ENCODE results near the gene C11orf21.
"Not testable (repeated sequence)": the region's sequence is repeated elsewhere in the genome, so short reads cannot be mapped to it uniquely, and the experiment has no call there.

The C11orf21 gene

GRCh38 chr11:2297623-2298030, 4.1 kb downstream of the C11orf21 start:
- no peak for DNase-seq (ENCODE audit: low read depth in 1 of 2, low spot score in 1 of 2)

GRCh38 chr11:2296913-2297622, 4.7 kb downstream of the C11orf21 start:
- DNase-seq (ENCODE audit: low read depth in 1 of 2, low spot score in 1 of 2), result no peak

- no peak for DNase-seq (ENCODE audit: low read depth in 1 of 2, low spot score in 1 of 2)
Measured at GRCh38 chr11:2295971-2296912, 5.5 kb downstream of the C11orf21 start.

DNA sequence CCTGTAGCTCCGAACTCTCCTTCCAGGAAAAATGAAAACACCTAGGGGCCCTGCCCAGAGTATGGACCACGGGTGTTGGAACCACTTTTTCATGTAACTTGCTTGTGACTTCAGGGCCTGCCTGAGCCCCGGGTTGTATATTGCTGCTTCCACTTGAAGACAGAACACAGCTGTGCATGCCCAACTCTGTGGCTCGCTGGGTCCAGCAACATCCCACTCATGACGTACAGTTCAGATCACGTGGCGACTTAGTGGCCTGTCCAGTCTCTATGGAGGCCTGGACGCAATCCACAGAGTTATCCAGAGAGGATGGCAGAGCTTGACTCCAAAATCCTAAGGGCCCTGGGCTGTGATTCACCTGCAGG, 6.8 kb downstream of the C11orf21 start:
- DNase-seq (ENCODE audit: low read depth in 1 of 2, low spot score in 1 of 2), result no peak

DNA sequence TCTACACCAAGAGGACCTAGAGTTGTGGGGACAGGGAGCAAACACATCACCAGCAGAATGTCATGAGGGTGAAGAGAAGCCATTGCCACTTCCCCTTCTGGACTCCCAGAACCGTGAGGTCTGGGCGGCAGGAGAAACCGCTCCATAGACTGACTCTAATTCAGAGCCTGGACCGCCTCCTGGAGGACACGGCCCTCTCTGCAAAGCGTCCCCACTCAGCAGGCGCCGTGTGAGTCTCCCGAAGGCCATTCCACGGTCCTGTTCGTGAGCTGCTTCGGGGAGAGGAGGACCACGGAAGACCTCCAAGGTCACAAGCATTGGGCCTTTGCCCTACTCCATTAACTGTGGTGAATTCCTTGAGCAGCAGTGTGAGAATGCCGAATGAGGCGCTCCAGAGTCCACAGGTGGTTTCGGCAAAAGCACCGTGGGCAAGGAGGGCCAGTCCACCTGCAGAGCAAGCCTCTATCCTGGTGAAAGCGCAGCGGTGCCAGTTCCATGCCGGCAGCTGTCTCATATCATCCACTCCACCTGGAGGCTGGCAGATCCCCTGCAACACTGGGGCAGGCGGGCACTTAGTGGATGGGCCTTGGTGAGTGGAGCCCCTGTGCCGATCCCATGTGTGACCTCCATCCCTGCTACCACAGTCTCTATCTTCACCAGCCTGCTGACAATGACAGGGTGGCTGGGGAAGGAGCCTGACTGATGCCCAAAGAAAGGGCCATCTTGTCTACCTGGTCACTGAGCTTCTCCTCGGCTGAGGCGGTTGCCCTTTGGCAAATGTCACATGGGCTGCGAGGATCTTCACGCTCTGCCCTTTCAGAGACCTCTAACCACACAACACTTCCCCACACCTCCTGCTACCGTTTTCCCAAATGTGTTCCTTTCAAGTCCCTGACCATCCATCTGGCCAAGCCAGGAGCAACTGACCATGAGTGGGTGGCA, 7.5 kb downstream of the C11orf21 start:
- DNase-seq (ENCODE audit: low read depth in 1 of 2, low spot score in 1 of 2), result no peak

GRCh38 chr11:2293531-2293971, 8.2 kb downstream of the C11orf21 start:
- DNase-seq (ENCODE audit: low read depth in 1 of 2, low spot score in 1 of 2), result no peak

- DNase-seq (ENCODE audit: low read depth in 1 of 2, low spot score in 1 of 2), result no peak
Measured at GRCh38 chr11:2290351-2290841, 11.3 kb downstream of the C11orf21 start.

DNA sequence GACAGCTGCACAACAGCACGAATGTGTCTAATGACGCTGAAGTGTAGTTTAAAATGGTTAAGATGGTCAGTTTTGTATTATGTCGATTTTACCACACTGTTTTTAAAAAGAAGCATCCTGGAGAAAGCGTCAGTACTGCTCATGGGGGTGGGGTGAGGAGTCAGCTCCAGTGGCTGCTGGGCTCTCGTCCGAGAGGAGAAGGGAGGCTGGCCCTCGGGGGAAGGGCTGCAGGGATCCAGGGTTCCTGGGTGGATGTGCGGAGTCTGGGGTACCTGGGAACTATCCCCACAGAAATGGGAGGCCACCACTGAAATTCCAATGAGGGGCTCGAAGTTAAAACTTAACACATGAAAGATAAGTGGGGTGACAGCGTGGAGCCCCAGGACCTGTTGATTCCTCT, 11.9 kb downstream of the C11orf21 start:
- DNase-seq (ENCODE audit: low read depth in 1 of 2, low spot score in 1 of 2), result no peak

DNA sequence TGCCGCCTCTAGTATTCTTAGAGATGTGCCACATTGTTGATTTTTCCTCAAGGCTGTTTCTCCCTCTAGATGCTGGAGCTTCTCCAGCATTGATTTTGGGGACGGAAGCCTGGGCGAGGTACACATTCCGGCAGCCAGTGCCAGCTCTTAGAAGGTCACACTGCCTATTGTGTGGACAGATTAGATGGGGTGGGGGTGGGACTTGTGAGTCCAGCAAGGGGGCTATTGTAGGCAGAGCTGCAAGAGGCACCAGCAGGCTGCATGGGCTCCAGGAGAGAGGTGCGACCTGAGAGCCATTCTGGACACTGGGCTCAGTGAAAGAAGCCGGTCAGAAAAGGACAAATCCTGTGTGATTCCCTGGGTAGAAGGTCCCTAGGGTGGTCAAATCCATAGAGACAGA, 12.4 kb downstream of the C11orf21 start:
- DNase-seq (ENCODE audit: low read depth in 1 of 2, low spot score in 1 of 2), result no peak

DNA sequence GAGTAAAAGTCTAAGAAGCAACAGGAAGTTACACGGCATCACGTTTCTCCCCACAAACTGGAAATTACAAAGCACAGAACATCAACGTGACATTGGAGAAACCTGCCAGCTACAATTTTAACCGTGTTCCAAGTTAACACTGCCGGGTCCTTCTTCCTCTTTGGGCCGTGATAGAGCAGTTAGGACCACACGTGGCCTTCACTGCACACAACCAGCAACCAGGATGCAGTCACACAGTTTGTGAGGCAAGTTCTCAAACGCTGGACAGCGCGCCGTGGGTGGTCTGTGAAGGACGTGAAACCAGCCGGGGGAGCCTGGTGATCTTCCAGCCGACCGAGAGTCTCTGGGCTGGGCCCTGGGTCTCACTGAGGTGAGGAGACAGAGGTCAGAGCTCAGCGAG, 14.6 kb downstream of the C11orf21 start:
- DNase-seq (ENCODE audit: low read depth in 1 of 2, low spot score in 1 of 2), result no peak

DNA sequence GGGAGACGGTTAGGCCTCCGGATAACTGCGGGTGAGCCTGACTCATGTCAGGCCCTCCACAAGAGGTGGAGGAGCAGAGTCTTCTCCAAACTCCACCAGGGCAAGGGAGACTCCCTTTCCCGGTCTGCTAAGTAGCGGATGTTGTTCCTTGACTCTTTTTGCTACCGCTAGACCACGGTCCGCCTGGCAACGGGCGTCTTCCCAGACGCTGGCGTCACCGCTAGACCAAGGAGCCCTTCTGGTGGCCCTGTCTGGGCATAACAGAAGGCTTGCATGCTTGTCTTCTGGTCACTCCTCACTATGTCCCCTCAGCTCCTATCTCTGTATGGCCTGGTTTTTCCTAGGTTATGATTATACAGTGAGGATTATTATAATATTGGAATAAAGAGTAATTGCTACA, 15.4 kb downstream of the C11orf21 start:
- not testable (repeated sequence) for DNase-seq (ENCODE audit: low read depth in 1 of 2, low spot score in 1 of 2)

- DNase-seq (ENCODE audit: low read depth in 1 of 2, low spot score in 1 of 2), result no peak
Measured at GRCh38 chr11:2280208-2280607, 21.5 kb downstream of the C11orf21 start.

DNA sequence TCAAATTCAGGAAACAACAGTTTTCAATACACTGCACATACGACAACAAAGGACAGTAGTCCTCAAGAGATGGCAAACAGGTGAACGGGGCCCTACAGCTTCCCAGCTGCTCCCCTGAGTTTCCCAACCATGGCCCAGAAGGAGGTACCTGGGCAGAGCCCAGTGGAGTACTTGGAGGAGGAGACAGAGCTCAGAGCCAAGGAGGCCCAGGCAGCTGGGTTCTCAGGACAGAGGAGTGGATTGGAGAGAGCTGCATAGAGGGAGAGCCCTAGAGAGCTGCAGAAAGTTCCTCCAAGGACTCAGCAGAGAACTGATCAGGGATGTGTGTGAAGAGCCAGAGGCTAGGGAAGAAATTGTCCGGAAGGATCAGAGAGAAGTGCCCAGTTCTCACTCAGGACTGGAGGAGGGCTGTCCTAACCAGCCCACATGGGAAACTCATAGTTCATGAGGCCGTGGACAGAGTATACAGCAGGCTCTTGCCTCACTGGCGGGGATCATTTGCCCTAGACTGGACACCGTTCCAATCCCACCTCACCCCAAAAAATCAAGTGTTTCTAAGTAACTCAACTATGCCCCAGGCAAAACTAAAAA, 23.7 kb downstream of the C11orf21 start:
- no peak for DNase-seq (ENCODE audit: low read depth in 1 of 2, low spot score in 1 of 2)

DNA sequence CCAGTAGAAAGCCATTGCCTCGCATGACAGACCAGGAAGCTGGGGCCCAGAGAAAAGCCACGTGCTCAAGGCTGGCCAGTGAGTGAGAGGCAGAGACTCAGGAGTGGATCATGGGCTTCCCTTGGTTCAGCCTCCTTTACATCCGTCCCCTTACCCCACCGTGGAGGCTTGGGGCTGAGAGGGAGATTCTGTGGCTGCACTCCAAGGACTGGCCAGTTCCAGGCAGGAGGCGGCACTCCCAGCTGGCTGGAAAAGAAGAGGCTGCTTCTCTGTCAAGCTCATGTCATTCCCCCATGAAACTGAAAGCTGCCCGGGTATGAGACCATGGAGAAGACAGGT, 24.7 kb downstream of the C11orf21 start:
- no peak for DNase-seq (ENCODE audit: low read depth in 1 of 2, low spot score in 1 of 2)

GRCh38 chr11:2276280-2277007, 25.3 kb downstream of the C11orf21 start:
- no peak for DNase-seq (ENCODE audit: low read depth in 1 of 2, low spot score in 1 of 2)

GRCh38 chr11:2275334-2276279, 26.1 kb downstream of the C11orf21 start:
- no peak for DNase-seq (ENCODE audit: low read depth in 1 of 2, low spot score in 1 of 2)

DNA sequence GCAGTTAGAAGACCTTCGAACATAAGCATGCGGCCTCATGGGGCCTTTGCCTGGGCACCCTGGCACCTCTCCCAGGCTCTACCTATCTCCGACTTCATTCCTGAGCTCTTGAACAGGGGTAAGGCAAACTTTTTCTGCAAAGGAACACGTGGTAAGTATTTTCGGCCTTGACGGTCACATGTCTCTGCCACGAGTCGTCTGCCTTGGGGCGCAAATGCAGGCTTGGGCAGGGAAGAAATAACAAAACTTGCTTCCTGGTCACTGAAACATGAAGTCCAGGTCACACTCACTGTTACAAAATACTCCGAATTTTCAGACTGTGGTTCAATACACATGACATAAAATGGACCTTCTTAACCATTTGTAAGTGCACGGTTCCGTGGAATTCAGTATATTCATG, 27.9 kb downstream of the C11orf21 start:
- DNase-seq (ENCODE audit: low read depth in 1 of 2, low spot score in 1 of 2), result no peak

DNA sequence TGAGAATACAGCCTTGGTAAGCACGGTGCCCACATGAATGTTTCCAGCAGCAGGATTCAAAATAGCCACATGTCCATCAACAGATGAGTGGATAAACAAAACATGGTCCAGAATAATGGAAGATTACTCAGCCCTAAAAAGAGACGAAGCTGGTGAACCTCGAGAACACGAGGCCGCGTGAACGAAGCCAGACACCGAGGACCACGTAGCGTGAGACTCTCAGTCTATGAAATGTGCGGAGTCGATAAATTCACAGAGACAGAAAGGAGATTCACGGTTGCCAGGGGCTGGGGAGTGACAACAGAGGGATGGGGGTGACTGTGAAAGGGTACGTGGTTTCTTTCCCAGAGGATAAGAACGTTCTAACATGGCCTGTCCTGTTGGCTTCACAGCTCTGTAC, 28.4 kb downstream of the C11orf21 start:
- DNase-seq (ENCODE audit: low read depth in 1 of 2, low spot score in 1 of 2), result no peak

DNA sequence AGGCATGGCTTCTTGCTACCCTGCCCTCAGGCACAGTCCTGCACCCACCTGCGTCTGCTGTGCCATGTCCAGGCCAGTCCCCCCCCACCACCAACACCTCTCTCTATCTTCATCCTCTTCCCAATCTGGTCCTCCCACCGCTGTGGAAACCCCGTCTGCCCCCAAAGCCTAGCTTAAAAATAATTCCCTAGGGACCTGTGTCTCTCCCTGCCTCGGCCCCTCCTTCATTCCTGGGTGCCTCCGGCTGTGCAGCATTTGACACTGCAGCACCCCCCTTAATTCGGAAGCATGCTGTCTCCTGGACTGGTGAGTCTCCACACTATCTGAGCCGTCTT, 28.8 kb downstream of the C11orf21 start:
- no peak for DNase-seq (ENCODE audit: low read depth in 1 of 2, low spot score in 1 of 2)
